ENCODE results near the gene CRHR1. TPM values are rescaled to one million over a fixed set of nuclear protein-coding genes. Genes with fewer than 3 reads are reported as not detected.

Gene CRHR1
- polyA plus RNA-seq, 1 donor (not counting 4 experiments of a cell fraction or from before 2014, with no cell fraction given) = not detected

DNA sequence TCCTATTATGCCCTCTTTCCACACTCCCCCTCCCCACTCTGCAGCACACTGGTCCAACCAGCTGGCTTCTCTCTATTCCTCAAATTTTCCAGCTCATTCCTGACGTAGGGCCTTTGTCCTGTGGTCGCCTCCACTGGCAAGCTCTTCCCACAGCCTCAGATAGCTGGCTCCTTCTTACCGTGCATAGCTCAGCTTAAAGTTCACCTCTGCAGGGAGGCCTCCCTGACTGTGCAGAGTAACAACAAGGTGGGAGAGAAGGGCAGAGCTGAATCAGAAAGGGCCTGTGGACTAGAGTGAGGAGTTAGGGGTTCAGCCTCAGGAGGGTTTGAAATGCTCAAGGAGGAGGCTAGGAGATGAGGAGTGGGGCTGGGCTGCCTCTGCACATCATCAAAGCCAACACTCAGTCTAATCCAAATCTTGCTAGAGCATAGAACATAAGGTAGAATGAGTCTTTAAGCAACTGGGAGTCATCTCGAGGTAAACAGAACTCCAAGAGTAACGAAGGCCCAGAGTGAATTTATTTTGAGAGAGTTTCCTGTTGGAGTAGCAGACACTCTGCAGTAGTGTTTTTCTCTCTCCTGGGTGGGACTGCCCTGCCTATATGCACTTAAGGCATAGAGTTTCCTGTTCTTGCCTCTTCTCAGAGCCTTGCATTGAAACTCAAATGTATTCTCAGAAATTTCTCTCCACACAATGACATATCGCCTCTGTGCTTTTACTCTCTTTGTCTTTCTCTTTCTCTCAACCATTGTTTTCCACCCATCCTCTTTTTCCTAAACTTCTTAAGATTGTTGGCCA, 79.9 kb downstream of the CRHR1 start:
- TF ChIP-seq, protein P1, sequence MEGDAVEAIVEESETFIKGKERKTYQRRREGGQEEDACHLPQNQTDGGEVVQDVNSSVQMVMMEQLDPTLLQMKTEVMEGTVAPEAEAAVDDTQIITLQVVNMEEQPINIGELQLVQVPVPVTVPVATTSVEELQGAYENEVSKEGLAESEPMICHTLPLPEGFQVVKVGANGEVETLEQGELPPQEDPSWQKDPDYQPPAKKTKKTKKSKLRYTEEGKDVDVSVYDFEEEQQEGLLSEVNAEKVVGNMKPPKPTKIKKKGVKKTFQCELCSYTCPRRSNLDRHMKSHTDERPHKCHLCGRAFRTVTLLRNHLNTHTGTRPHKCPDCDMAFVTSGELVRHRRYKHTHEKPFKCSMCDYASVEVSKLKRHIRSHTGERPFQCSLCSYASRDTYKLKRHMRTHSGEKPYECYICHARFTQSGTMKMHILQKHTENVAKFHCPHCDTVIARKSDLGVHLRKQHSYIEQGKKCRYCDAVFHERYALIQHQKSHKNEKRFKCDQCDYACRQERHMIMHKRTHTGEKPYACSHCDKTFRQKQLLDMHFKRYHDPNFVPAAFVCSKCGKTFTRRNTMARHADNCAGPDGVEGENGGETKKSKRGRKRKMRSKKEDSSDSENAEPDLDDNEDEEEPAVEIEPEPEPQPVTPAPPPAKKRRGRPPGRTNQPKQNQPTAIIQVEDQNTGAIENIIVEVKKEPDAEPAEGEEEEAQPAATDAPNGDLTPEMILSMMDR (optimal IDR thresholded peaks at IDR 0.05 in 1 of 3, IDR thresholded peaks at IDR 0.05 in 1 of 3, conservative IDR thresholded peaks at IDR 0.05 in 1 of 3; ENCODE audit: extremely low read depth in 1 of 3, insufficient read depth in 2 of 3, low read length in 3 of 3) = no peak
- TF ChIP-seq EZH2 (IDR thresholded peaks at IDR 0.05; ENCODE audit: low read length) = no peak
- H3K4me1 ChIP-seq (ENCODE audit: control insufficient read depth, extremely low read depth, insufficient read depth, low read length) = no peaks in the 10 kb centered on the region
- H3K79me2 ChIP-seq (ENCODE audit: control insufficient read depth, insufficient read depth, low read length) = no peaks in the 10 kb centered on the region
- H3K4me2 ChIP-seq (ENCODE audit: control insufficient read depth, extremely low read depth, insufficient read depth, low read depth, low read length) = no peak overlapping the region
- dilution Hi-C loops (cut with MboI; ENCODE audit: extremely low pct_ligation_motif_present, low sequenced_read_pairs) = loop anchor here (25.0 kb wide), 1 partner anchor 227 kb away; no protein-coding TSS in a partner anchor
- H2AFZ ChIP-seq (ENCODE audit: control insufficient read depth, low read length) = no peak overlapping the region
- DNase-seq (ENCODE audit: low read depth, low spot score) (no peak), FAIRE-seq (no peak)
- H4K20me1 ChIP-seq (ENCODE audit: control insufficient read depth, extremely low read depth, insufficient read depth, low read length) = no peaks in the 10 kb centered on the region
- no peak overlapping the region for H3K9ac ChIP-seq (ENCODE audit: control insufficient read depth, extremely low read depth, insufficient read depth, low read length)
- no peaks in the 10 kb centered on the region for H3K36me3 ChIP-seq (ENCODE audit: control insufficient read depth in 2 of 2, extremely low read depth in 1 of 2, insufficient read depth in 2 of 2, low read length in 2 of 2)
- H3K4me3 ChIP-seq (ENCODE audit: control insufficient read depth in 2 of 3, extremely low read depth in 1 of 3, insufficient read depth in 2 of 3, low read depth in 1 of 3, low read length in 3 of 3) = no peak overlapping the region
- no peaks in the 10 kb centered on the region for H3K9me1 ChIP-seq (ENCODE audit: control insufficient read depth, extremely low read depth, insufficient read depth, low read length)
- no peak overlapping the region for H3K27ac ChIP-seq (ENCODE audit: control insufficient read depth, insufficient read depth, low read length)
- no peaks in the 10 kb centered on the region for H3K9me3 ChIP-seq (ENCODE audit: control insufficient read depth, low read depth, low read length)
- peaks cover 14% of the 10 kb centered on the region for H3K27me3 ChIP-seq (ENCODE audit: control insufficient read depth, extremely low read depth, insufficient read depth, low read length)

DNA sequence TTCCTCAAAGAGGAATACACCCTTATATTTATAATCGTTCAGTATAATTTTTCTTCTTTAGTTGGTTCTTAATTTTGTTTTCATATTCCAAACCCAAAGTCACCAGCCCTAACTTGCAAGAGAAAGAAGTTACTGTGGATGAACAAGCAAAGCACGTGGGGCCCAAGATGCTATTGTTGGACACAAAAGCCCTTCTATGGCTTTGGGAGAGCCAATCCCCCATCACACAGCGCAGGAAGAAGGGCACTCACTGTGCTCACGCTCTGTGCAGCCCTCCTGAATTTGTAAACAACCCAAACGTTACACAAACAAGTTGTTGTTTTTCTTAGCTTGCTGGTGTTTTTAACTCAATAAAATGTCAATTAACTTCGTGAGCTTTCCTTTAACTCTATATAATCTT, 83.1 kb downstream of the CRHR1 start:
- FAIRE-seq = no peak
- Histone ChIP-seq H3K9me3 (ENCODE audit: control insufficient read depth, low read depth, low read length) (no peaks in the 10 kb centered on the region), H3K36me3 (ENCODE audit: control insufficient read depth in 2 of 2, extremely low read depth in 1 of 2, insufficient read depth in 2 of 2, low read length in 2 of 2) (no peaks in the 10 kb centered on the region), H2AFZ (ENCODE audit: control insufficient read depth, low read length) (no peak overlapping the region), H3K4me2 (ENCODE audit: control insufficient read depth, extremely low read depth, insufficient read depth, low read depth, low read length) (no peak overlapping the region), H3K27me3 (ENCODE audit: control insufficient read depth, extremely low read depth, insufficient read depth, low read length) (peaks cover 14% of the 10 kb centered on the region), H3K4me3 (ENCODE audit: control insufficient read depth in 2 of 3, extremely low read depth in 1 of 3, insufficient read depth in 2 of 3, low read depth in 1 of 3, low read length in 3 of 3) (no peak overlapping the region), H3K79me2 (ENCODE audit: control insufficient read depth, insufficient read depth, low read length) (no peaks in the 10 kb centered on the region), H3K27ac (ENCODE audit: control insufficient read depth, insufficient read depth, low read length) (no peak overlapping the region), H3K9ac (ENCODE audit: control insufficient read depth, extremely low read depth, insufficient read depth, low read length) (no peak overlapping the region), H3K4me1 (ENCODE audit: control insufficient read depth, extremely low read depth, insufficient read depth, low read length) (no peaks in the 10 kb centered on the region), H3K9me1 (ENCODE audit: control insufficient read depth, extremely low read depth, insufficient read depth, low read length) (no peaks in the 10 kb centered on the region), H4K20me1 (ENCODE audit: control insufficient read depth, extremely low read depth, insufficient read depth, low read length) (no peaks in the 10 kb centered on the region)
- dilution Hi-C loops (cut with MboI; ENCODE audit: extremely low pct_ligation_motif_present, low sequenced_read_pairs) = loop anchor here (25.0 kb wide), 1 partner anchor 230 kb away; no protein-coding TSS in a partner anchor
- TF ChIP-seq, protein P1 (optimal IDR thresholded peaks at IDR 0.05 in 1 of 3, IDR thresholded peaks at IDR 0.05 in 1 of 3, conservative IDR thresholded peaks at IDR 0.05 in 1 of 3; ENCODE audit: extremely low read depth in 1 of 3, insufficient read depth in 2 of 3, low read length in 3 of 3) = no peak
- TF ChIP-seq EZH2 (IDR thresholded peaks at IDR 0.05; ENCODE audit: low read length) = no peak
- no peak for DNase-seq (ENCODE audit: low read depth, low spot score)

Data from keratinocyte (primary cell).